ENCODE results near the gene MYH15. TPM values are rescaled to one million over a fixed set of nuclear protein-coding genes. Genes with fewer than 3 reads are reported as not detected.

Gene MYH15
- total and polyA plus RNA-seq, 10 of the 15 experiments (the other 5 are each of a cell fraction or from before 2014, with no cell fraction given): 0.05 to 0.27 (median 0.09) TPM; not detected in 1

DNA sequence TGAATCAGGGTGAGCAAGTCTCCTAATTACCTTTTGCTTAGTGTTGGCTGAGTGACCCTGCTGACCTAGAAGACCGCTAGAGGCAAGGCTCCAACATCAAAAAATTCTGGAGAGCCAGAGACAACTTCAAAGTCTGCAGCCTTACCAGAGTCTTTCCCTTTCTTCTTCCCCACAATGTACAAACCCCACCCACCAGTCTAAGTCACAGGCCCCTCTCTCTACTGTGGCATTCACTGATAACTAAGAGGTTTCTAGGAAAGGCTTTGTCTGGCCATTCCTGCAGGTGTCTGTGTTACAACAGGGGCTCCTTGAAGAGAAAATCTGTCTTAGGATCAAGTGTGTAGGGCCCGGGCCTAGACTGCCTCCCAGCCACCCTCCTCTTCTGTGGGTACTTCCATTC is 525 bp downstream of the MYH15 start:
- intact Hi-C loops (cut with micrococcal nuclease; ENCODE audit: unreplicated experiment): no loop called here
- SMC1A ChIA-PET (ENCODE audit: uncharacterized antibody, unreplicated experiment): interaction anchor here (1.5 kb wide), 1 partner anchor 42 kb away, joined by 3 read pairs; no protein-coding TSS in a partner anchor
- DNase-seq (ENCODE audit: low read depth, low spot score): no peak

More for the DNA sequence above, 525 bp downstream of the MYH15 start:
- no peaks in the 10 kb centered on the region for H3K79me2 ChIP-seq (ENCODE audit: control insufficient read depth, insufficient read depth, low read length)
- no peaks in the 10 kb centered on the region for H3K36me3 ChIP-seq (ENCODE audit: control insufficient read depth in 2 of 2, insufficient read depth in 2 of 2, low read length in 1 of 2)
- no peaks in the 10 kb centered on the region for H3K9me3 ChIP-seq (replicated peaks; ENCODE audit: control insufficient read depth, insufficient read depth, low read length)
- H3K4me2 ChIP-seq (ENCODE audit: control insufficient read depth, insufficient read depth): no peak overlapping the region
- no TSS peak for BruUV-seq (replicated peaks)
- ChIA-PET POLR2A (no interaction called here), RAD21 (ENCODE audit: unreplicated experiment) (no interaction called here), CTCF (no interaction called here)
- no peaks in the 10 kb centered on the region for H4K20me1 ChIP-seq (ENCODE audit: control insufficient read depth, insufficient read depth)
- FAIRE-seq (no peak), ATAC-seq (no peak)
- TF ChIP-seq ZNF24 (IDR thresholded peaks at IDR 0.05): no peak
- TF ChIP-seq, protein P1, sequence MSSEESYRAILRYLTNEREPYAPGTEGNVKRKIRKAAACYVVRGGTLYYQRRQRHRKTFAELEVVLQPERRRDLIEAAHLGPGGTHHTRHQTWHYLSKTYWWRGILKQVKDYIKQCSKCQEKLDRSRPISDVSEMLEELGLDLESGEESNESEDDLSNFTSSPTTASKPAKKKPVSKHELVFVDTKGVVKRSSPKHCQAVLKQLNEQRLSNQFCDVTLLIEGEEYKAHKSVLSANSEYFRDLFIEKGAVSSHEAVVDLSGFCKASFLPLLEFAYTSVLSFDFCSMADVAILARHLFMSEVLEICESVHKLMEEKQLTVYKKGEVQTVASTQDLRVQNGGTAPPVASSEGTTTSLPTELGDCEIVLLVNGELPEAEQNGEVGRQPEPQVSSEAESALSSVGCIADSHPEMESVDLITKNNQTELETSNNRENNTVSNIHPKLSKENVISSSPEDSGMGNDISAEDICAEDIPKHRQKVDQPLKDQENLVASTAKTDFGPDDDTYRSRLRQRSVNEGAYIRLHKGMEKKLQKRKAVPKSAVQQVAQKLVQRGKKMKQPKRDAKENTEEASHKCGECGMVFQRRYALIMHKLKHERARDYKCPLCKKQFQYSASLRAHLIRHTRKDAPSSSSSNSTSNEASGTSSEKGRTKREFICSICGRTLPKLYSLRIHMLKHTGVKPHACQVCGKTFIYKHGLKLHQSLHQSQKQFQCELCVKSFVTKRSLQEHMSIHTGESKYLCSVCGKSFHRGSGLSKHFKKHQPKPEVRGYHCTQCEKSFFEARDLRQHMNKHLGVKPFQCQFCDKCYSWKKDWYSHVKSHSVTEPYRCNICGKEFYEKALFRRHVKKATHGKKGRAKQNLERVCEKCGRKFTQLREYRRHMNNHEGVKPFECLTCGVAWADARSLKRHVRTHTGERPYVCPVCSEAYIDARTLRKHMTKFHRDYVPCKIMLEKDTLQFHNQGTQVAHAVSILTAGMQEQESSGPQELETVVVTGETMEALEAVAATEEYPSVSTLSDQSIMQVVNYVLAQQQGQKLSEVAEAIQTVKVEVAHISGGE (CRISPR knock-in tag; IDR thresholded peaks at IDR 0.05): no peak
- TF ChIP-seq ZNF207 (IDR thresholded peaks at IDR 0.05; ENCODE audit: borderline replicate concordance): no peak
- TF ChIP-seq, protein P2, sequence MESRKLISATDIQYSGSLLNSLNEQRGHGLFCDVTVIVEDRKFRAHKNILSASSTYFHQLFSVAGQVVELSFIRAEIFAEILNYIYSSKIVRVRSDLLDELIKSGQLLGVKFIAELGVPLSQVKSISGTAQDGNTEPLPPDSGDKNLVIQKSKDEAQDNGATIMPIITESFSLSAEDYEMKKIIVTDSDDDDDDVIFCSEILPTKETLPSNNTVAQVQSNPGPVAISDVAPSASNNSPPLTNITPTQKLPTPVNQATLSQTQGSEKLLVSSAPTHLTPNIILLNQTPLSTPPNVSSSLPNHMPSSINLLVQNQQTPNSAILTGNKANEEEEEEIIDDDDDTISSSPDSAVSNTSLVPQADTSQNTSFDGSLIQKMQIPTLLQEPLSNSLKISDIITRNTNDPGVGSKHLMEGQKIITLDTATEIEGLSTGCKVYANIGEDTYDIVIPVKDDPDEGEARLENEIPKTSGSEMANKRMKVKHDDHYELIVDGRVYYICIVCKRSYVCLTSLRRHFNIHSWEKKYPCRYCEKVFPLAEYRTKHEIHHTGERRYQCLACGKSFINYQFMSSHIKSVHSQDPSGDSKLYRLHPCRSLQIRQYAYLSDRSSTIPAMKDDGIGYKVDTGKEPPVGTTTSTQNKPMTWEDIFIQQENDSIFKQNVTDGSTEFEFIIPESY (IDR thresholded peaks at IDR 0.05): no peak
- no peak overlapping the region for H2AFZ ChIP-seq (ENCODE audit: control insufficient read depth, low read depth, low read length)
- no peaks in the 10 kb centered on the region for H3K4me1 ChIP-seq (ENCODE audit: control insufficient read depth, insufficient read depth, low read length)
- no peak overlapping the region for H3K9ac ChIP-seq (ENCODE audit: control insufficient read depth, insufficient read depth, low read length)
- in situ Hi-C loops (cut with MboI): no loop called here
- H3K27ac ChIP-seq (ENCODE audit: control insufficient read depth, insufficient read depth): no peak overlapping the region
- no peak overlapping the region for H3K4me3 ChIP-seq
- H3K27me3 ChIP-seq (replicated peaks in 1 of 2; ENCODE audit: control insufficient read depth in 2 of 2, insufficient read depth in 2 of 2, low read length in 1 of 2): no peaks in the 10 kb centered on the region
- WGBS (ENCODE audit: insufficient coverage, insufficient replicate concordance, low lambda C conversion rate, missing lambda C conversion rate): 19% methylated on average over 2 of the region's 2 CpGs

All from GM12878 (cell line).